GM18520 (cell line): ENCODE measurements around the gene OSBPL7.

Source experiments
- ATAC-seq: cut with Tn5 transposase; IDR thresholded peaks from one replicate; pipeline ENCODE4 v1.9.1; 2021; ENCODE audit not compliant: unreplicated experiment

OSBPL7 gene

DNA sequence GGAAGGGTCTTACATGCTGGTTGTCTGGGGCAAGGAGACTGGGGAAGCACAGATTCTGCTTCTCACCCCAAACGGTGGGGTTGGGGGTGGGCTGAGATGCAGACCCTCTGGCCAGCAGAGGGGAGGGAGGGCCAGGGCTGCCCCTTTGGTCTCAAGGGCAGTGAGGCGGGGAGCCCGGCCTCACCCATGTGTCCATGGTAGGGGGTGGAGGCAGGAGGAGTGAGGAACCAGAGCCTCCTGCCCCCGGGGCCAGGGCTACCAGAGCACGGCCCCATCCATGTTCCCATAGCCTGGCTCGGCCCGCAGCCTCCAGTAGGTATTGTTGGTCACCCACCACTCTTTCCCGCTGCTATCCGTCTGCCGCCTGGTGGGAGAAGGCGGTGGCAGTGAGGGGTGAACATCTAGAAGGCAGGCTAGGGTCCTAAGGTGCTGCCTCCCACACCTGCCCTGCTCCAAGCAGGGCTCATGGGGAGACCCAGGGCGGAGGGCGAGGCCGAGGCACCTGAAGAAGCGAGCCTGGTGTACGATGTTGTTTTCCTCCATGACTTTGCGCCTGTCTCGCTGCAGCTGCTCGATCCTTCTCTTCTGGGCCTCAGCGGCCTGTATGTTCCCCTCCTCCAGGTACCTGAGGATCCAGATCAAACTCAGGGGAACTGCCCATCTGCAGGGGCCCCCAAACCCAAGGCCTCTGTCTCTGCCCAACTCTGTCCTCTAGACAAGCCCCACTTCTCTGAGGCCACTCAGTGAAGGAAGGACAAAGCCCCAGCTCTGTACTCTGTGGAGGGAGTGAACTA lies 13.4 kb downstream of the OSBPL7 start:
- ATAC-seq, result no peak

- ATAC-seq, result no peak
Measured at GRCh38 chr17:47807421-47807820, 14.2 kb downstream of the OSBPL7 start.

GRCh38 chr17:47806913-47807255 lies 14.7 kb downstream of the OSBPL7 start:
- ATAC-seq, result no peak

- ATAC-seq, result no peak
Measured at GRCh38 chr17:47806026-47806912, 15.3 kb downstream of the OSBPL7 start.

DNA sequence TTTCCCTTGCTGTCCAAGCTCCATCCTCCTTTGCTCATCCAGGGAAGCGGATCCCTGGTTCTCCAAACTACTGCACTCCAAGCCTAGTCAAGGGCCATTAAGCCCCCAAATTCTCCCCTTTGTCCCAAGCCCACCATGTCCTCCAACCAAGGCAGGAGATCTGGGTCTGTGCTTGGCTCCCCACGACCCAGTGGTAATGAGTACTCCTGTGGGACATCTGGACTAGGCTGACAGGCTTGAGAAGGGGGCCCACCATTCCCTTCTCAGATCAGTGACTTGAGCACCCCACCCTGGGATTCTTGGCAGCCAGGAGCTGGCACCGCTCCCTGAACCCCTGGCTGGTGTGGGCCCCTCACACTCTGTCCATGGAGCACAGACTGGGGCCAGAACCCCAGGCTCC lies 17.1 kb downstream of the OSBPL7 start:
- ATAC-seq, result no peak

- ATAC-seq, result no peak
Measured at GRCh38 chr17:47803751-47804150, 17.8 kb downstream of the OSBPL7 start.

DNA sequence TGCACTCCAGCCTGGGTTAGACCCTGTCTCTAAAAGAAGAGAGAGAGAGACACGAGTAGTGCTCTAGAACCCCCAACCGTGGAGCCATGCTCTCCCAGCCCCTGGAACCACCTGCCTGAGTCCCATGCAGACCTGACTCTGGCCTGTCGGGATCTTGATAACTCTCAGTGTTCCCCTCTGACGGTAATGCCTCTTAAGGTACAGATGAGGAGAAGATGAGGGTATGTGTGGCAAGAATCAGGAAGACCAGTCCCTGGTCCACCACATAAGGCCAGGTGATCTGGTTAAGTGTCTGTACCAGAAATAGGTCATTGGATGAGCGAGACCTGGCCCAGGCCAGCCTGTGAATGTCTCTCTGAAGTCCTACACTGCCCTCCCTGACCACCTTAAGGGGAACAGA lies 18.4 kb downstream of the OSBPL7 start:
- ATAC-seq, result no peak

- no peak for ATAC-seq
Measured at GRCh38 chr17:47802341-47803022, 19.1 kb downstream of the OSBPL7 start.

GRCh38 chr17:47801906-47802305 lies 19.7 kb downstream of the OSBPL7 start:
- no peak for ATAC-seq

- no peak for ATAC-seq
Measured at GRCh38 chr17:47801176-47801765, 20.3 kb downstream of the OSBPL7 start.

GRCh38 chr17:47800686-47801085 lies 20.9 kb downstream of the OSBPL7 start:
- ATAC-seq, result no peak

DNA sequence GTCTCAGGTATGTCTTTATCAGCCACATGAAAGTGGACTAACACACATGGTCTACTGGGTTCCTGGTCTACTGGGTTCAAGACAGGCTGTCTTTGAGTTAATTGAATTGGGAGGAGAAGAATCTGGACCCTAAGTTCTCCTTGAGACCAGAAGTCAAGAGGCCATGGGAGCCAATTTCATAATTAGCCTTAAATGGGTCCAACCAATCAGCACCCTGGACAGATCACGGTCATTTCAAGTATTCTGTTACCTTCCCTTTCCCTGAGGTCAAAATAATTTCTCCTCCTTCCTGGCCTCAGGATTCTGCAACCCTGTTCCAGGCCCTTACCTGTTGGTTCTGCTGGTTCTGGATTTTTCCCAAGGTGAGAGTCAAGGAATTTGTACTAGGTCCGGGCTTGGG lies 23.8 kb downstream of the OSBPL7 start:
- no peak for ATAC-seq

DNA sequence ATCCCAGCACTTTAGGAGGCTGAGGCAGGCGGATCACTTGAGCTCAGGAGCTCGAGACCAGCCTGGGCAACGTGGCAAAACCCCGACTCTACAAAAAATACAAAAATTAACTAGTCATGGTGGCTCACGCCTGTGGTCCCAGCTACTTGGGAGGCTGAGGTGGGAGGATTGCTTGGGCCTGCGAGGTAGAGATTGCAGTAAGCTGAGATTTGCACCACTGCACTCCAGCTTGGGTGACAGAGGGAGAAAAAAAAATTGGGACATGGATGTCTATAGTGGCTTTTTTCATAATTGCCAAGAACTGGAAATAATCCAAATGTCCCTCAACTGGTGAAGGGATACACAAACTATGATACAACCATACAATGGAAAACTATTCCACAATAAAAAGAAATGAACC lies 28.6 kb downstream of the OSBPL7 start:
- ATAC-seq, result no peak

DNA sequence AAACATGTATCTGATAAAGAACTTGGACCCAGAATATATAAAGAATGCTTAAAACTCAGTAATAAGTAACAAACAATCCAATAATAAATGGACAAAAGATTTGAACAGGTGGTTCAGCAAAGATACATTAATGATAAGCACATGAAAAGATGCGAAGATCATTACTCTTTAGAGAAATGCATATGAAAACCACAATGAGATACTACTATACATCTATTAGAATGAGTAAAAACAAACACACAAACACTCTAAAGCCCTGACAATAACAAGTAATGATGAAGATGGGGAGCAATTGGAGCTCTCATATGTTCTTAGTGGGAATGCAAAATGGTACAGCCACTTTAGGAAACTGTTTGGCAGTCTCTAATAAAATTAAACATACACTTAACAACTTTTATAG lies 29.1 kb downstream of the OSBPL7 start:
- no peak for ATAC-seq

DNA sequence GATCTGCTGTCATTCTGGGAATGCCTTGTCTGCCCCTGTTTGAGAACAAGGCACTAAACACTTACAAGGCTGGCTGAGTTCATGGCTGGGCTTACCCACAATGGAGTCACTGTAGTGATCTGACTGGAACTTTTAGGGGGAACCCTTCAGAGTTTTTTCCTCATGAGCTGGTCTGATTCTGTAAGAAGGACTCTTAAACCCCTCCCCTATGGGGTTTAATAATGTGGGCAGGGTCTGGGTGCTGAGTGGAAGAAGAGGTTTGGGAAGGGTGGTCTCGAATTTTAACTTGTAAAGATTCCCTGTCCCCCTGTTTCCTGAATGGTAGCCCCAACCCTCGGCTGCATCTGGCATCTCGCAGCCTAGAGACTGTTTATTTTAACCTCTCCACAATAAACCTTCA lies 30.6 kb downstream of the OSBPL7 start:
- ATAC-seq, result no peak

GRCh38 chr17:47789611-47790561 lies 31.7 kb downstream of the OSBPL7 start:
- ATAC-seq, result no peak

- ATAC-seq, result no peak
Measured at GRCh38 chr17:47785538-47786123, 36.0 kb downstream of the OSBPL7 start.

DNA sequence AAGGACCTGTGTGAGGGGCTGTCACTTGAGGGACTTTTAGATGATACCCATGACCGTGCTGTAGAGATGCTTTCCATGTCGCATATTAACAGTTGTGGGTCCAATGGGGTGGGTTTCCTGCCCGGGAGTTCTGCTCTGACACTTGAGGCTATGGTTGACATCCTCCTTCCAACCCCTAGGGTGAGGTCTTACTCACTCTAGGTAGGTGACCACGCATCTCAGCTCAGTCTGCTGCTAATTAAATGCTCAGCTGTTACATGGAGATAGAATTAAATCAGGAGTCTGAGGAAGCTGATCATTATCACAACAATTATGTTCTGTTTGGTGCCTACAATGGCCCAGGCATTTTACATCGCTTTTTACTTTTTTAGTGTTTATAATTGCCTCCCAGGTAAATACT lies 40.2 kb downstream of the OSBPL7 start:
- ATAC-seq, result no peak

- ATAC-seq, result no peak
Measured at GRCh38 chr17:47778184-47778635, 43.4 kb downstream of the OSBPL7 start.
